HepG2 (cell line): ENCODE measurements around the gene MEX3A. TPM values are rescaled to one million over a fixed set of nuclear protein-coding genes. Genes with fewer than 3 reads are reported as not detected.

ENCODE experiments used
- ATAC-seq: fragments of 200-7000 bp; cut with Tn5 transposase; 3 replicates; pipeline ENCODE4 v1.9.1; 2020; ENCODE audit warnings: mild to moderate bottlenecking, moderate library complexity
- BruUV-seq: library from RNA; stranded (reverse); fragments of 400-500 nt; replicated peaks from 2 replicates; lab custom pipeline; 2021; lab: Mats Ljungman, UMichigan
- CTCF ChIA-PET: fragments of 300-600 bp; formaldehyde crosslinking; extraction: SDS; loops from one replicate; lab custom pipeline; 2021; ENCODE audit warnings: low total read pairs, inconsistent platforms, low intra/inter-chr PET ratio; lab: Yijun Ruan, JAX
- POLR2A ChIA-PET: fragments of 350-600 bp; sonication (Branson Sonifier 250); formaldehyde crosslinking; loops from one replicate; lab custom pipeline; 2020; ENCODE audit warnings: antibody characterized with exemption, inconsistent platforms; lab: Yijun Ruan, JAX
- DNase-seq: peaks from one replicate; pipeline ENCODE4 v3.0.0-alpha.2; 2015; ENCODE audit warnings: low spot score
- FAIRE-seq: peaks from 3 replicates; lab custom pipeline; 2011; peaks lifted over from hg19 to GRCh38; lab: Jason Lieb, UNC
- H2AFZ ChIP-seq: one replicate; pipeline ENCODE4 v1.6.1; 2011; ENCODE audit warnings: low read length, inconsistent platforms
- H3K27ac ChIP-seq: fragments of 300-600 bp; 3 replicates; pipeline ENCODE4 v1.8.0; 2011; ENCODE audit warnings: mixed run types, mild to moderate bottlenecking, mixed read lengths, low read length, inconsistent platforms; ENCODE audit not compliant: insufficient read depth; ENCODE audit errors: extremely low read length
- H3K27me3 ChIP-seq, 2 experiments: fragments of 200-600 bp in 1 of 2; 2 replicates in 1 of 2; 3 replicates in 1 of 2; pipeline versions ENCODE4 v1.6.0 to v1.8.0; 2011; ENCODE audit warnings: low read length in 2 of 2, mild to moderate bottlenecking in 2 of 2, moderate library complexity in 2 of 2, inconsistent platforms in 1 of 2; ENCODE audit not compliant: insufficient read depth in 2 of 2, control insufficient read depth in 1 of 2
- H3K36me3 ChIP-seq, 2 experiments: fragments of 200-600 bp in 1 of 2; replicated peaks in 1 of 2; 2 replicates in 1 of 2; 3 replicates in 1 of 2; pipeline versions ENCODE4 v1.5.1 to v1.8.0; 2011; ENCODE audit warnings: low read length in 2 of 2, inconsistent platforms in 1 of 2; ENCODE audit not compliant: insufficient read depth in 2 of 2, control insufficient read depth in 1 of 2
- H3K4me1 ChIP-seq: 2 replicates; pipeline ENCODE4 v1.5.1; 2012; ENCODE audit warnings: low read length, inconsistent platforms; ENCODE audit not compliant: insufficient read depth
- H3K4me2 ChIP-seq: 2 replicates; pipeline ENCODE4 v1.6.0; 2011; ENCODE audit warnings: low read depth, low read length, inconsistent platforms
- H3K4me3 ChIP-seq, 3 experiments: fragments of 200-600 bp in 1 of 3; sonication (generic), shearing (Covaris generic) in 1 of 3; replicated peaks in 1 of 3; 2 replicates each; pipeline ENCODE4 v1.5.1; 2011 to 2016; ENCODE audit warnings: low read length in 3 of 3, inconsistent platforms in 2 of 3, low read depth in 2 of 3, mild to moderate bottlenecking in 2 of 3, control low read depth in 1 of 3, mixed read lengths in 1 of 3; ENCODE audit not compliant: insufficient read depth in 1 of 3
- H3K79me2 ChIP-seq: one replicate; pipeline ENCODE4 v1.6.1; 2011; ENCODE audit warnings: low read length, inconsistent platforms; ENCODE audit not compliant: insufficient read depth
- H3K9ac ChIP-seq: 2 replicates; pipeline ENCODE4 v1.6.0; 2011; ENCODE audit warnings: mild to moderate bottlenecking, low read depth, low read length, inconsistent platforms; ENCODE audit not compliant: insufficient read depth
- H3K9me3 ChIP-seq: 2 replicates; pipeline ENCODE4 v1.5.1; 2012; ENCODE audit warnings: mild to moderate bottlenecking, low read length
- H4K20me1 ChIP-seq: 2 replicates; pipeline ENCODE4 v1.6.0; 2011; ENCODE audit warnings: inconsistent platforms, mild to moderate bottlenecking, low read length, moderate library complexity; ENCODE audit not compliant: insufficient read depth
- AGO1 ChIP-seq: fragments of 200-400 bp; formaldehyde crosslinking; IDR thresholded peaks from 2 replicates; pipeline ENCODE4 v1.6.1; 2017; ENCODE audit warnings: mild to moderate bottlenecking, low read depth, low read length, moderate library complexity; ENCODE audit not compliant: poor library complexity, severe bottlenecking
- AGO2 ChIP-seq: fragments of 200-400 bp; formaldehyde crosslinking; optimal IDR thresholded peaks from 2 replicates; pipeline ENCODE3; 2017; ENCODE audit warnings: mild to moderate bottlenecking, low read depth, low read length, moderate library complexity
- ESRRA ChIP-seq: sonication (generic); formaldehyde crosslinking; IDR thresholded peaks from 2 replicates; pipeline ENCODE4 v1.5.1; 2020; ENCODE audit warnings: mild to moderate bottlenecking, low read depth, missing genetic modification reagents
- FOSL2 ChIP-seq: sonication (generic); formaldehyde crosslinking; IDR thresholded peaks from 2 replicates; pipeline ENCODE4 v1.4.0; 2020; ENCODE audit warnings: missing genetic modification reagents
- GABPA ChIP-seq, 2 experiments: IDR thresholded peaks; 2 replicates each; pipeline ENCODE4 v1.6.1; 2011 to 2016; ENCODE audit warnings: low read depth in 2 of 2, low read length in 1 of 2, missing biosample characterization in 1 of 2, missing genetic modification characterization in 1 of 2
- HNRNPL ChIP-seq: fragments of 200-400 bp; formaldehyde crosslinking; IDR thresholded peaks from 2 replicates; pipeline ENCODE4 v1.6.1; 2017; ENCODE audit warnings: mild to moderate bottlenecking, low read depth, low read length
- RFX3 ChIP-seq: IDR thresholded peaks from 2 replicates; pipeline ENCODE4 v1.6.1; 2016; ENCODE audit warnings: missing biosample characterization, missing genetic modification reagents
- TBX3 ChIP-seq: fragments of 450-650 bp; IDR thresholded peaks from 2 replicates; pipeline ENCODE4 v1.6.1; 2017; ENCODE audit warnings: antibody characterized with exemption, mild to moderate bottlenecking, inconsistent platforms, borderline replicate concordance
- WGBS: methylation state at CpG from one replicate; pipeline ENCODE4 v1.1.6; 2017; ENCODE audit warnings: low lambda C conversion rate; 5-methylcytosine and 5-hydroxymethylcytosine counted together
- in situ Hi-C: cut with HindIII; loops from 2 replicates; pipeline ENCODE4 v1.10.0; 2017; ENCODE audit warnings: low pct_unique_long_range_greater_than_20kb; ENCODE audit not compliant: extremely low pct_ligation_motif_present
- intact Hi-C: fragments of 100-400 bp; cut with micrococcal nuclease; formaldehyde crosslinking; loops from one replicate; pipeline ENCODE4 v1.10.0; 2022; ENCODE audit not compliant: unreplicated experiment
- polyA plus RNA-seq, 8 experiments: library from polyadenylated mRNA; depleted of rRNA in 3 of 8; stranded (reverse) in 7 of 8; unstranded in 1 of 8; fragments of >200 nt; fragmentation: Illumina TruSeq in 4 of 8; extraction: Trizol in 4 of 8; gene quantifications; 2 replicates each; pipeline versions ENCODE4 v1.2.1 to v1.2.3, GENCODE V29; 2011 to 2016; ENCODE audit warnings: low read depth in 4 of 8, missing spikeins in 1 of 8, mixed read lengths in 1 of 8; ENCODE audit not compliant: insufficient read depth in 1 of 8
- total RNA-seq, 5 experiments: library from RNA; depleted of rRNA; stranded (reverse); fragments of >200 nt; fragmentation: Illumina TruSeq; extraction: Trizol; gene quantifications; 2 replicates each; pipeline ENCODE4 v1.2.3, GENCODE V29; 2016; ENCODE audit warnings: low read depth in 1 of 5
- TF ChIP-seq, protein P1 (sequence below): sonication (generic); formaldehyde crosslinking; IDR thresholded peaks from 2 replicates; pipeline ENCODE4 v1.9.0; 2022; ENCODE audit warnings: missing genetic modification reagents, mild to moderate bottlenecking, borderline replicate concordance
- TF ChIP-seq, protein P2 (sequence below): sonication (generic); formaldehyde crosslinking; IDR thresholded peaks from 2 replicates; pipeline ENCODE4 v1.4.0; 2020; ENCODE audit warnings: missing genetic modification reagents
- TF ChIP-seq, protein P3 (sequence below): sonication (generic); formaldehyde crosslinking; IDR thresholded peaks from 2 replicates; pipeline ENCODE4 v1.4.0; 2020; ENCODE audit warnings: missing genetic modification reagents

MEX3A gene
- total and polyA plus RNA-seq, 2 of the 13 experiments (the other 11 are each of a cell fraction or from before 2014, with no cell fraction given), result 7.6 to 9.1 TPM

DNA sequence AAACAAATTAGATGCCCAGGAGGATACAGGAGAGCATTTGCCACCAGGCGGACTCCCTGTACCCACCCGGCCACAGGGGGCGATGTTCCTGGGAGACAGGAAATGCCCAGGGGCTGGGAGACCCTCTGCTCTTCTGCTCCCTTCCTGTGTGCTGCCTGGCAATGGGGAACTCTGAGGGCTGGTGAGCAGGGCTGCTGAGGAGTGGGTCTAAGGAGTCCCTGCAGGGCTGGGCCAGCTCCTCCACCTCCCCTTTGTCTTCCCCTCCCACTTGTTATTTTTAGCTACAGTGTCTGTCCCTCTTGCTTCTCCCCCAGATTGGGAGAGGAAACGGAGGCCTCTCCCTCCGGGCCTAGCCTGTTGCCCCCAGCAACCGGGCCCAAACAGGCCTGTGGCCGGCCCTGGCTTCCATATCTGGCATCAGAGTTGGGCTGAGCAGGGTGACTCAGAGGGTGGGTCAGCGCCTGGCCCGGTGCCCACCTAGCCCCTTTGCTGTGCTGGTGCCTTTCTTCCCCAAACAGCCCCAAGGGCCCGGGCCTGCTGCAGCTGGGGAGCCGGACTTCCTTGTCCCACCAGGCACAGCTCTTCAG lies 43.9 kb upstream of the MEX3A start:
- WGBS, result 83% methylated on average over 10 of the region's 11 CpGs
- no peaks in the 10 kb centered on the region for H3K27me3 ChIP-seq
- ATAC-seq, result no peak
- H4K20me1 ChIP-seq, result peaks cover 6% of the 10 kb centered on the region; the same call in 1 of the 2 replicates
- BruUV-seq, result no TSS peak
- DNase-seq, result peak; percentile 40
- no peak for TF ChIP-seq TBX3
- TF ChIP-seq AGO1, result peak; percentile 52
- TF ChIP-seq, protein P1, sequence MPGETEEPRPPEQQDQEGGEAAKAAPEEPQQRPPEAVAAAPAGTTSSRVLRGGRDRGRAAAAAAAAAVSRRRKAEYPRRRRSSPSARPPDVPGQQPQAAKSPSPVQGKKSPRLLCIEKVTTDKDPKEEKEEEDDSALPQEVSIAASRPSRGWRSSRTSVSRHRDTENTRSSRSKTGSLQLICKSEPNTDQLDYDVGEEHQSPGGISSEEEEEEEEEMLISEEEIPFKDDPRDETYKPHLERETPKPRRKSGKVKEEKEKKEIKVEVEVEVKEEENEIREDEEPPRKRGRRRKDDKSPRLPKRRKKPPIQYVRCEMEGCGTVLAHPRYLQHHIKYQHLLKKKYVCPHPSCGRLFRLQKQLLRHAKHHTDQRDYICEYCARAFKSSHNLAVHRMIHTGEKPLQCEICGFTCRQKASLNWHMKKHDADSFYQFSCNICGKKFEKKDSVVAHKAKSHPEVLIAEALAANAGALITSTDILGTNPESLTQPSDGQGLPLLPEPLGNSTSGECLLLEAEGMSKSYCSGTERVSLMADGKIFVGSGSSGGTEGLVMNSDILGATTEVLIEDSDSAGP (CRISPR knock-in tag), result peak; percentile 14; the same call in 1 of the 2 replicates
- TF ChIP-seq GABPA (IDR thresholded peaks at IDR 0.05; ENCODE audit: low read depth, low read length), result 0 out of 2 replicates have a peak, but pooled peaks have one; percentile 11
- no peak for TF ChIP-seq GABPA (CRISPR knock-in tag; IDR thresholded peaks at IDR 0.05; ENCODE audit: low read depth)
- peak; percentile 17; the same call in 1 of the 2 replicates for TF ChIP-seq FOSL2
- TF ChIP-seq ESRRA (CRISPR knock-in tag), result no peak
- peak; percentile 47; the same call in 1 of the 2 replicates for TF ChIP-seq RFX3
- TF ChIP-seq, protein P2, sequence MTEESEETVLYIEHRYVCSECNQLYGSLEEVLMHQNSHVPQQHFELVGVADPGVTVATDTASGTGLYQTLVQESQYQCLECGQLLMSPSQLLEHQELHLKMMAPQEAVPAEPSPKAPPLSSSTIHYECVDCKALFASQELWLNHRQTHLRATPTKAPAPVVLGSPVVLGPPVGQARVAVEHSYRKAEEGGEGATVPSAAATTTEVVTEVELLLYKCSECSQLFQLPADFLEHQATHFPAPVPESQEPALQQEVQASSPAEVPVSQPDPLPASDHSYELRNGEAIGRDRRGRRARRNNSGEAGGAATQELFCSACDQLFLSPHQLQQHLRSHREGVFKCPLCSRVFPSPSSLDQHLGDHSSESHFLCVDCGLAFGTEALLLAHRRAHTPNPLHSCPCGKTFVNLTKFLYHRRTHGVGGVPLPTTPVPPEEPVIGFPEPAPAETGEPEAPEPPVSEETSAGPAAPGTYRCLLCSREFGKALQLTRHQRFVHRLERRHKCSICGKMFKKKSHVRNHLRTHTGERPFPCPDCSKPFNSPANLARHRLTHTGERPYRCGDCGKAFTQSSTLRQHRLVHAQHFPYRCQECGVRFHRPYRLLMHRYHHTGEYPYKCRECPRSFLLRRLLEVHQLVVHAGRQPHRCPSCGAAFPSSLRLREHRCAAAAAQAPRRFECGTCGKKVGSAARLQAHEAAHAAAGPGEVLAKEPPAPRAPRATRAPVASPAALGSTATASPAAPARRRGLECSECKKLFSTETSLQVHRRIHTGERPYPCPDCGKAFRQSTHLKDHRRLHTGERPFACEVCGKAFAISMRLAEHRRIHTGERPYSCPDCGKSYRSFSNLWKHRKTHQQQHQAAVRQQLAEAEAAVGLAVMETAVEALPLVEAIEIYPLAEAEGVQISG, result peak; percentile 89
- TF ChIP-seq, protein P3, sequence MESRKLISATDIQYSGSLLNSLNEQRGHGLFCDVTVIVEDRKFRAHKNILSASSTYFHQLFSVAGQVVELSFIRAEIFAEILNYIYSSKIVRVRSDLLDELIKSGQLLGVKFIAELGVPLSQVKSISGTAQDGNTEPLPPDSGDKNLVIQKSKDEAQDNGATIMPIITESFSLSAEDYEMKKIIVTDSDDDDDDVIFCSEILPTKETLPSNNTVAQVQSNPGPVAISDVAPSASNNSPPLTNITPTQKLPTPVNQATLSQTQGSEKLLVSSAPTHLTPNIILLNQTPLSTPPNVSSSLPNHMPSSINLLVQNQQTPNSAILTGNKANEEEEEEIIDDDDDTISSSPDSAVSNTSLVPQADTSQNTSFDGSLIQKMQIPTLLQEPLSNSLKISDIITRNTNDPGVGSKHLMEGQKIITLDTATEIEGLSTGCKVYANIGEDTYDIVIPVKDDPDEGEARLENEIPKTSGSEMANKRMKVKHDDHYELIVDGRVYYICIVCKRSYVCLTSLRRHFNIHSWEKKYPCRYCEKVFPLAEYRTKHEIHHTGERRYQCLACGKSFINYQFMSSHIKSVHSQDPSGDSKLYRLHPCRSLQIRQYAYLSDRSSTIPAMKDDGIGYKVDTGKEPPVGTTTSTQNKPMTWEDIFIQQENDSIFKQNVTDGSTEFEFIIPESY, result peak; percentile 74; the same call in 1 of the 2 replicates
- peak; percentile 49 for TF ChIP-seq AGO2
- peak; percentile 18; the same call in 1 of the 2 replicates for TF ChIP-seq HNRNPL
- CTCF ChIA-PET, result no interaction called here
- H3K4me2 ChIP-seq, result no peak overlapping the region
- H2AFZ ChIP-seq, result no peak overlapping the region
- POLR2A ChIA-PET, result interaction anchor here (1.5 to 6.0 kb wide), 4 partner anchors 7 to 28 kb away, joined by 3 to 108 read pairs (median 87); partner anchors contain the start of gene LMNA
- intact Hi-C loops, result no loop called here
- no peaks in the 10 kb centered on the region for H3K9me3 ChIP-seq
- H3K9ac ChIP-seq, result peak overlapping the region; percentile 49; the same call in 1 of the 2 replicates
- FAIRE-seq, result no peak
- H3K27ac ChIP-seq, result peak overlapping the region; percentile 52
- peaks cover 7 to 19% of the 10 kb centered on the region in 2 experiments for H3K36me3 ChIP-seq
- no peak overlapping the region for H3K4me3 ChIP-seq
- peaks cover 89% of the 10 kb centered on the region for H3K79me2 ChIP-seq
- H3K4me1 ChIP-seq, result peaks cover 97% of the 10 kb centered on the region
- in situ Hi-C loops, result no loop called here
